Hepatocyte (in vitro differentiated cells): ENCODE measurements around the gene UGT1A4. TPM values are rescaled to one million over a fixed set of nuclear protein-coding genes. Genes with fewer than 3 reads are reported as not detected.

ENCODE experiments used
- DNase-seq: peaks from one replicate; pipeline ENCODE4 v3.0.0-alpha.2; 2016; ENCODE audit warnings: low spot score
- H2AFZ ChIP-seq: fragments of 200-600 bp; sonication (generic); 2 replicates; pipeline ENCODE4 v1.6.0; 2016; ENCODE audit warnings: antibody characterized with exemption, mild to moderate bottlenecking
- H3K27ac ChIP-seq: fragments of 200-600 bp; sonication (generic); 2 replicates; pipeline ENCODE4 v1.5.1; 2016; ENCODE audit warnings: mild to moderate bottlenecking
- H3K27me3 ChIP-seq: fragments of 200-600 bp; sonication (generic); 2 replicates; pipeline ENCODE4 v1.6.1; 2016
- H3K36me3 ChIP-seq: fragments of 200-600 bp; sonication (generic); replicated peaks from 2 replicates; pipeline ENCODE4 v1.5.1; 2016; ENCODE audit warnings: low read depth; ENCODE audit not compliant: insufficient read depth
- H3K4me1 ChIP-seq: fragments of 200-600 bp; sonication (generic); 2 replicates; pipeline ENCODE4 v1.5.1; 2016; ENCODE audit warnings: mild to moderate bottlenecking, moderate library complexity; ENCODE audit not compliant: insufficient read depth
- H3K4me2 ChIP-seq: fragments of 200-600 bp; sonication (generic); 2 replicates; pipeline ENCODE4 v1.6.0; 2016
- H3K4me3 ChIP-seq: fragments of 200-600 bp; sonication (generic); 2 replicates; pipeline ENCODE4 v1.5.1; 2016; ENCODE audit warnings: mild to moderate bottlenecking
- H3K79me2 ChIP-seq: fragments of 200-600 bp; sonication (generic); 2 replicates; pipeline ENCODE4 v1.6.0; 2017; ENCODE audit warnings: mild to moderate bottlenecking
- H3K9me2 ChIP-seq: fragments of 200-600 bp; sonication (generic); replicated peaks from 2 replicates; pipeline ENCODE4 v1.6.0; 2017; ENCODE audit warnings: mild to moderate bottlenecking; ENCODE audit not compliant: insufficient read depth
- H3K9me3 ChIP-seq: fragments of 200-600 bp; sonication (generic); 2 replicates; pipeline ENCODE4 v1.5.1; 2016; ENCODE audit warnings: low read depth, mild to moderate bottlenecking
- H4K20me1 ChIP-seq: fragments of 200-600 bp; sonication (generic); 2 replicates; pipeline ENCODE4 v1.6.0; 2016; ENCODE audit warnings: mild to moderate bottlenecking; ENCODE audit not compliant: insufficient read depth, poor library complexity, severe bottlenecking
- CTCF ChIP-seq: fragments of 200-600 bp; sonication (generic); IDR thresholded peaks from 2 replicates; pipeline ENCODE4 v1.5.1; 2016; ENCODE audit warnings: antibody characterized with exemption, mild to moderate bottlenecking; ENCODE audit not compliant: poor library complexity
- EZH2 ChIP-seq: fragments of 200-600 bp; sonication (generic); IDR thresholded peaks from 2 replicates; pipeline ENCODE4 v1.6.1; 2016; ENCODE audit warnings: antibody characterized with exemption, mild to moderate bottlenecking, borderline replicate concordance
- EZH2phosphoT487 ChIP-seq: fragments of 200-600 bp; sonication (generic); IDR thresholded peaks from one replicate; pipeline ENCODE4 v1.6.1; 2018; ENCODE audit warnings: antibody characterized with exemption, mild to moderate bottlenecking, low read depth, moderate library complexity; ENCODE audit not compliant: unreplicated experiment, severe bottlenecking
- WGBS: methylation state at CpG from one replicate; pipeline ENCODE4 v1.1.6; 2016; ENCODE audit warnings: low lambda C conversion rate; ENCODE audit errors: missing lambda C conversion rate; 5-methylcytosine and 5-hydroxymethylcytosine counted together
- polyA plus RNA-seq: library from polyadenylated mRNA; unstranded; fragments of >200 nt; fragmentation: Nextera tagmentation; extraction: Ambion mirVana; gene quantifications from 2 replicates; pipeline ENCODE4 v1.2.1, GENCODE V29; 2016
- total RNA-seq: library from RNA; depleted of rRNA; stranded (reverse); fragments of >200 nt; gene quantifications from 2 replicates; pipeline ENCODE4 v1.2.3, GENCODE V29; 2014

Gene UGT1A4
- total and polyA plus RNA-seq, 2 experiments from 2014 or later, result not detected

- DNase-seq, result no peak
- TF ChIP-seq EZH2 (no peak), CTCF (no peak), EZH2phosphoT487 (no peak)
- Histone ChIP-seq H3K27ac (no peak overlapping the region), H3K4me2 (no peak overlapping the region), H3K9me3 (no peaks in the 10 kb centered on the region), H3K79me2 (no peaks in the 10 kb centered on the region), H3K9me2 (no peaks in the 10 kb centered on the region), H3K27me3 (no peaks in the 10 kb centered on the region), H3K36me3 (no peaks in the 10 kb centered on the region), H4K20me1 (no peaks in the 10 kb centered on the region), H2AFZ (no peak overlapping the region), H3K4me1 (no peaks in the 10 kb centered on the region), H3K4me3 (no peak overlapping the region)
- WGBS, result 95% methylated on average over 7 of the region's 7 CpGs
Observed at GRCh38 chr2:233792720-233793119, 74.2 kb downstream of the UGT1A4 start.

DNA sequence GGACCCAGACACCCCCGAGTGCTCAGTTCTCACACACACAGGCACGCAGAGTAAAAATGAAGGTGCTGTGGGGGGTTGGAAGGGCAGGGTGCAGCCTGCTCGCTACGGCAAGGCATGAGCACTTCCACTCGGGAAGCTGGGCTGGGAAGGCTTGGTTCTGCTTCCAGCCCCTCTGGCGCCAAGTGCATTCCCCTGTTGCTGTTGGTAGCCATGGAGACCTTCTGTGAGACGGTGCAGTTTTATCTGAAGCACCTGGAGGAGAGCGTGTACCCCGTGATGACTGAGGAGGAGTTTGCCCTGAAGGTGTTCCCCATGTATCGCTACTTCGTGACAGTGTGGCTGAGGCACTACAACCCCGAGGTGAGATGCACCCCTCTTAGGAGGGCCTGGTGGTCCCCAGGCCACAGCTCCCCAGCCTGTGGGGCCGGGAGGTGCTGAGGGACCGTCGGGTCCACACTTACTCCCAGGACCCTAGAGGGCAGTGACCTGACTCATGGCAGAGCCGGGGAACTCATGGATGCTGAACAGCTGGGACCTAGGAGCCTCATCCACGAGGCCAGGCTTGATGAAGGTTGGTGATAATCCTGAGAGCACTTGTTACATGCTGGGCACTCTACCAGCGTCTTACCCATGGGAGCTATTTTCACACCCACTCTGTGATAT, 75.1 kb downstream of the UGT1A4 start:
- Histone ChIP-seq H3K27me3 (no peaks in the 10 kb centered on the region), H3K4me2 (no peak overlapping the region), H3K9me2 (no peaks in the 10 kb centered on the region), H4K20me1 (no peaks in the 10 kb centered on the region), H3K4me3 (no peak overlapping the region), H3K9me3 (no peaks in the 10 kb centered on the region), H3K4me1 (no peaks in the 10 kb centered on the region), H2AFZ (no peak overlapping the region), H3K79me2 (no peaks in the 10 kb centered on the region), H3K27ac (no peak overlapping the region), H3K36me3 (no peaks in the 10 kb centered on the region)
- DNase-seq, result no peak
- 88% methylated on average over 18 of the region's 18 CpGs for WGBS
- TF ChIP-seq CTCF, result no peak
- no peak for TF ChIP-seq EZH2phosphoT487
- TF ChIP-seq EZH2, result no peak

GRCh38 chr2:233794128-233794658, 75.7 kb downstream of the UGT1A4 start:
- Histone ChIP-seq H3K36me3 (no peaks in the 10 kb centered on the region), H3K79me2 (no peaks in the 10 kb centered on the region), H3K4me3 (no peak overlapping the region), H3K4me1 (no peaks in the 10 kb centered on the region), H4K20me1 (no peaks in the 10 kb centered on the region), H3K9me2 (no peaks in the 10 kb centered on the region), H2AFZ (no peak overlapping the region), H3K27ac (no peak overlapping the region), H3K4me2 (no peak overlapping the region), H3K9me3 (no peaks in the 10 kb centered on the region), H3K27me3 (no peaks in the 10 kb centered on the region)
- WGBS, result 88% methylated on average over 17 of the region's 17 CpGs
- TF ChIP-seq EZH2phosphoT487, result no peak
- no peak for TF ChIP-seq EZH2
- no peak for TF ChIP-seq CTCF
- no peak for DNase-seq
